ENCODE results near the gene COL4A3. TPM values are rescaled to one million over a fixed set of nuclear protein-coding genes. Genes with fewer than 3 reads are reported as not detected.

Gene COL4A3
- total and polyA plus RNA-seq, 8 donors = 4.3 to 43.3 (median 11.6) TPM

DNA sequence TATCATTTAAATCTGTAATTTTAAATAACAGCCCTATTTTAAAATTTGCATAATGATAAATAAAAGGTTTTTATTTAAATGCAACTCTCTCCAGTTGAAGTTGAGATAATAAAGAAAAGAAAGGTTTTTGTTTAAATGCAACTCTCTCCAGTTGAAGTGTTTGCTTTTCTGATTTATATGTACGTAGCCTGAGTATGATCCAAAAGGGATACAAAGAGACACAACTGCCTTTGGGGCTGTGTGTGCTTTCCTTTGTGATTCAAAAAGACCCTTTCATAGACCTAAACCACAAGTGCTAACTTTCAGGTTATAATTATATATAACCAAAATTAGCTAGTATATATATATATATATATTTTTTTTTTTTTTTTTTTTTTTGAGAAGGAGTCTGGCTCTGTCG is 84.5 kb downstream of the COL4A3 start:
- ATAC-seq = no peak
- intact Hi-C loops (cut with DNase I) = no loop called here
- TF ChIP-seq, protein P1, sequence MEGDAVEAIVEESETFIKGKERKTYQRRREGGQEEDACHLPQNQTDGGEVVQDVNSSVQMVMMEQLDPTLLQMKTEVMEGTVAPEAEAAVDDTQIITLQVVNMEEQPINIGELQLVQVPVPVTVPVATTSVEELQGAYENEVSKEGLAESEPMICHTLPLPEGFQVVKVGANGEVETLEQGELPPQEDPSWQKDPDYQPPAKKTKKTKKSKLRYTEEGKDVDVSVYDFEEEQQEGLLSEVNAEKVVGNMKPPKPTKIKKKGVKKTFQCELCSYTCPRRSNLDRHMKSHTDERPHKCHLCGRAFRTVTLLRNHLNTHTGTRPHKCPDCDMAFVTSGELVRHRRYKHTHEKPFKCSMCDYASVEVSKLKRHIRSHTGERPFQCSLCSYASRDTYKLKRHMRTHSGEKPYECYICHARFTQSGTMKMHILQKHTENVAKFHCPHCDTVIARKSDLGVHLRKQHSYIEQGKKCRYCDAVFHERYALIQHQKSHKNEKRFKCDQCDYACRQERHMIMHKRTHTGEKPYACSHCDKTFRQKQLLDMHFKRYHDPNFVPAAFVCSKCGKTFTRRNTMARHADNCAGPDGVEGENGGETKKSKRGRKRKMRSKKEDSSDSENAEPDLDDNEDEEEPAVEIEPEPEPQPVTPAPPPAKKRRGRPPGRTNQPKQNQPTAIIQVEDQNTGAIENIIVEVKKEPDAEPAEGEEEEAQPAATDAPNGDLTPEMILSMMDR (IDR thresholded peaks at IDR 0.05) = no peak
- H3K27me3 ChIP-seq = no peaks in the 10 kb centered on the region
- no peaks in the 10 kb centered on the region for H3K9me3 ChIP-seq
- H3K4me1 ChIP-seq = no peaks in the 10 kb centered on the region
- H3K36me3 ChIP-seq = no peaks in the 10 kb centered on the region
- no peak overlapping the region for H3K4me3 ChIP-seq
- H3K27ac ChIP-seq = no peak overlapping the region
- DNase-seq = no peak

DNA sequence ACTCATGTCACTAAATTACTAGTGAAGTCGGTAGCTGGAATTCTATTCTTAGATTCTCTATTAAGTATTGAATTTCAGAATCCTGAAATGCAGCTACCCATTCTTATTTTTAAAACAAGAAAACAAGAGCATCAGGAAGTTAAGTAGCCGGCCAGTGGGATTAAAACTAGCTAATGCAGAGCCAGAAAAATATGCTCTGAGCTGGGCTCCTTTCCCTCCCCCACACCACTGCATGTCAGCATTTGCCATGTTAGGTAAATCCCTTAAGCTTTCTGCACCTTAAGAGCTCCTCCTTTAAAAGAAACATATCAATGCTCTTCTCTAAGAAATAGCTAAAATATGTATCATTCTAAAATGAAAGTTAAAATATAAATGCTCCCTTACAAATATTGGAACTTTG is 88.4 kb downstream of the COL4A3 start:
- H3K27ac ChIP-seq = no peak overlapping the region
- no peaks in the 10 kb centered on the region for H3K9me3 ChIP-seq
- TF ChIP-seq, protein P1 (IDR thresholded peaks at IDR 0.05) = no peak
- intact Hi-C loops (cut with DNase I) = no loop called here
- ATAC-seq = no peak
- H3K27me3 ChIP-seq = no peaks in the 10 kb centered on the region
- no peaks in the 10 kb centered on the region for H3K4me1 ChIP-seq
- H3K4me3 ChIP-seq = no peak overlapping the region
- no peak for DNase-seq
- H3K36me3 ChIP-seq = no peaks in the 10 kb centered on the region

DNA sequence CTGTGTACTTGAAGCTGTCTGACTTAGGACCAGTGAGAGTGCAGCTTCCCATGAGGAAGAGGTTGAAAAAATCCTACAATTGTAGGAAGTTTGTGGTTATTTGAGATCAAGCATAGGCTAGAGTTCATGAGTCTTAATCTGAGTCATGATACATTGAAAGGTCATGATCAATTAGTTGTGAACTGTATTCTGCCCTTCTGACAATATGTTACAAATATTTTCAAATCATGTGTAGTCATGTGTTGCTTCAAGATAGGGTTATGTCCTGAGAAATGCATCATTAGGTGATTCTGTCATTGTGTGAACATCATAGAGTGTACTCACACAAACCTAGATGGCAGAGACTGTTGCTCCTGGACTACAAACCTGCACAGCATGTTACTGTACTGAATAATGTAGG is 92.2 kb downstream of the COL4A3 start:
- Histone ChIP-seq H3K9me3 (no peaks in the 10 kb centered on the region), H3K27me3 (no peaks in the 10 kb centered on the region), H3K27ac (no peak overlapping the region), H3K4me3 (no peak overlapping the region), H3K4me1 (no peaks in the 10 kb centered on the region), H3K36me3 (no peaks in the 10 kb centered on the region)
- no peak for DNase-seq
- intact Hi-C loops (cut with DNase I) = no loop called here
- ATAC-seq = no peak
- TF ChIP-seq, protein P1 (IDR thresholded peaks at IDR 0.05) = no peak

DNA sequence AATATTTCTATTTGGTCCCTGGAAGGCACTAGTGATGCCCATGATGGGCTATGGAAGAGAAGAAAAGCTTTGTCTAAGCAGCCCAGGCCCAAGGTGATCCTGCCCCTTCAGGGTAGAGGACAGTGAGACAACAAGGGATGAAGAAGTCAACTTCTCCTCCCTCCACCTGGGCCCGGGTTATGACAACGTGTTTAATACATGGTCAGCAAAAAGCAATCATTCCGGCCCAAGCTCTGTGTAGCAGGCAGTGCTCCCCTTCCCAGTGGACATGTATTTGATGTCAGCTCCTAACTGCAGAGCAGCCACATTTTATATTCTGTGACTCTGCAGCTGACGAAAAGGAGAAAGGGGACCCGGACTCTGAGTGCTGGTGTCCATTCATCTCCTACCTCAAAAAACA is 93.4 kb downstream of the COL4A3 start:
- DNase-seq (no peak), ATAC-seq (no peak)
- intact Hi-C loops (cut with DNase I) = no loop called here
- TF ChIP-seq, protein P1 (IDR thresholded peaks at IDR 0.05) = no peak
- Histone ChIP-seq H3K4me1 (no peaks in the 10 kb centered on the region), H3K4me3 (no peak overlapping the region), H3K27me3 (no peaks in the 10 kb centered on the region), H3K36me3 (no peaks in the 10 kb centered on the region), H3K9me3 (no peaks in the 10 kb centered on the region), H3K27ac (no peak overlapping the region)

DNA sequence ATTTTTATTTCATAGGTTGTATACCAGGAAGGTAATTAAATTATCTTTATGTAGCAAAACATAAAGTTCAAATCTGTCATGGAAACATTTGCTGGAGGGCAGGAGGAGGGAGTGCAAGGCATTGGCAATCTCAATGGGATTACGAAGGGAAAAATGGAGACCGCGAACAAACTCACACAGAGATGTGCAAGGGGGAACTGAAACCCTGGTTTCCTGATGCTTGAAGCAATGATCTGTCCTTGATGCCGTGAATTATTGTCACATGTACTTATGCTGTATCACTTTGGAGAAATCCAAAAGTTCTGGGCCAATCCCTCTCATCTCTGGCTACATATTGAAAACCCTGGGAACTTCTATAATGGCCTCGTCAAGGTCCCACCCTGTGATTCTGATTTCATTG is 95.6 kb downstream of the COL4A3 start:
- Histone ChIP-seq H3K9me3 (no peaks in the 10 kb centered on the region), H3K4me1 (no peaks in the 10 kb centered on the region), H3K27ac (no peak overlapping the region), H3K36me3 (no peaks in the 10 kb centered on the region), H3K4me3 (no peak overlapping the region), H3K27me3 (no peaks in the 10 kb centered on the region)
- ATAC-seq (no peak), DNase-seq (no peak)
- TF ChIP-seq, protein P1 (IDR thresholded peaks at IDR 0.05) = no peak
- intact Hi-C loops (cut with DNase I) = no loop called here

Data from left lung (tissue), 10 donors.